Skin of body (tissue), 2 donors: ENCODE data around the gene BAIAP2L2. TPM values are rescaled to one million over a fixed set of nuclear protein-coding genes. Genes with fewer than 3 reads are reported as not detected.

Source experiments
- DNase-seq: peaks from one replicate; lab custom pipeline; 2025; lab: John Stamatoyannopoulos, UW
- total RNA-seq: library from RNA; depleted of rRNA; stranded (reverse); fragments of >200 nt; gene quantifications from one replicate; pipeline ENCODE4 v1.2.3, GENCODE V29; 2014

BAIAP2L2 gene
- total RNA-seq, 1 donor from 2014 or later = 0.59 TPM

DNA sequence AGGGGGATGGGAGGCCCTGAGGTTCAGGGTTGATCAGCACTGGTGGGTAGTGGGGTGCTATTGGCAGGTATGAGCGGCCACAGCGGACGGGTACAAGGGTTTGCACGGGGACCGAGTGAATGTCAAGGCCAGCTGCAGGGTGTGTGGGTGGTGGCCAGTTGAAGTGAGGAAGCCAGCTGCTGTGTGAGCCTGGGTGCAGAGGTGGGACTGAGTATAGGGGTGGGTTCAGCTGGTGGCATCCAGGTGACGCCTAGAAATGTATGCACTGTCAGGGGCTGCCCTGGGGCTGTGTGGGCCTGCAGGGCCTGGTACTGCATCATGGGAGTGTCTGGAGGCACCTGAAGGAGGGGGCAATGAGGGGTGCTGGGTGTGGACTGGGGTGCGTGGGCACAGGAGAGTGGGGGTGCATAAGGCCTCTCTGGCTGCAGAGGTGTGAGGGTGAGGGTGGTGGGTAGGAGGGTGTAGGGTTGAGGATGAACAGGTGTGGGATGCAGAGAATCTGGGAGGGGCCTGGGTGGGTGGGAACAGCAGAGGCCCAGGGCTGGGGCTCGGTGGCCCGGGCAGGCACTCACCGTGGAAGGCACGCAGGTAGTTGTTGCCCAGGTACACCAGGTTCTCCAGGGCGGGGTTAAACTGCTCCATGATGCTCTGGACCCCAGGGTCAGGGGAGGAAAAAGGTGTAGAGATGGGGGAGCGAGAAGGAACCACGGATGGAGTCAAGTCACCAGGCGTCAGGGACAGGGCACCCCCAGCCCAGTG is 1.7 kb downstream of the BAIAP2L2 start:
- DNase-seq = no peak

DNA sequence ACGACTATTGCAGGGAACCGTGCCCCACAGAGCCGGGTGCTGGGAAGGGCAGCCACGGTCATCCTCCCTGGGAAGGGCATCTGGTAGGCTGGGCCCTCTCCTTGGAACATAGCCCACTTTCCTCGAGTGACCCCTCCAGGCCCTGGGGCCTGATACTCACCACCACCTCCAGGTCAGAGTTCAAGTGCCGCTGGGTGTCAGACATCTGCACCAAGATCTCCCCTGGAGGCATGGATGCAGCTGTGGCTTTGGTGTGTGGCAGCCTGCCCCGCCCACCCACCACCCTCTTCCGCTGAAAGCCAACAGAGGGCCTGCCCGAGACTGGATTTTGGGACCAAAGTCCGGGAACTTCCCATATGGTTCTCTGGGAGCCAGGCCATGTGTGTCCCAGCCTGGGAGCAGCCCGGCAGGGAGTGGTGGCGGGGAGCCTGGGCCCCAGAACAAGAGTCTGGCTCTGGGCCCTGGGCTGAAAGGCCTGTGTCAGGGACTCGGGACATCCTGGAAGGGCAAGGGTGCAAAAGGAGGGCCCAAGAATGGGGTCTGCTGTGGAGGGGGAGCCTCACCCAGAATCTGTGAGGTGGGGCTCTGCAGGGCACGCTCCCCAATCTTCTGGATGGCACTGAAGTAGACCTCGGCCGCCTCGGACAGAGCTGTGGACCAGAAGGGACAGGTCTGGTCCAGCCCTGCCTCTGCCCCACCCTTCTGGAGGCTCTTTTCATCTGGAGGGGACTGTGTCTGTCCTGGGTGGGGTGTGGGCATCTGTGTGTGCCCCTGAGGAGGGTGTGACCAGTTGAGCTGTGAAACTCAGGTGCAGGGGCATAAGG is 2.6 kb downstream of the BAIAP2L2 start:
- no peak for DNase-seq

- DNase-seq = no peak
These were observed 3.5 kb downstream of the BAIAP2L2 start for GRCh38 chr22:38106814-38107578.

DNA sequence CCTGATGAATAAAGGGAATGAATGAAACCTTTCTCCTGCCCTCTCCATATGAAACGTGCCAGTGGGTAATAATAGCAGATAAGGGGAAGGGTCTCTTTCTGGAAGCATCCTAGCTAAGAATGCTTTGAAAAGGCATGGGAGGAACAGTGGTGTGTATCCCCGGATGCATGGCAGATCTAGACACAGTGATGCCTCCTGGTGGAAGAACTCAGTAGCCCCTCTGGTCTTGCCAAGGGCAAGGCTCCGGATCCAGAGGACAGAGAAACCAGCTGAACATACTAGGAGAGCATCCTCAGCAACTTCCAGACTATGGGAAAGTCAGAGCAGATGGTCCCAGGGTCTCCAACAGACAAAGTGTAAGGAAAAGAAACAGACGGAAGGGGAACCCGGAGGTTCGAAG is 6.4 kb downstream of the BAIAP2L2 start:
- no peak for DNase-seq

DNA sequence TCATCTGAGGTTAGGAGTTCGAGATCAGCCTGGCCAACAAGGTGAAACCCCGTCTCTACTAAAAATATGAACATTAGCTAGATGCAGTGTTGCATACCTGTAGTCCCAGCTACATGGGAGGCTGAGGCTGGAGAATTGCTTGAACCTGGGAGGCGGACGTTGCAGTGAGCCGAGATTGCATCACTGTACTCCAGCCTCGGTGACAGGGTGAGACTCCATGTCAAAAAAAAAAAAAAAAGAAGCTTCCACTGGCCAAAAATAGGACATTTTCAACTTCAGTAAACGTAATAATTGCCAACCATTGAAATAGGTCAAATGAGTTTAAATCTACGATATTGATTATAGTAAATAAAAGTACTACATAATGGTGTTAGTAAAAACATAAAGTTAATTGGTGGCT is 6.8 kb downstream of the BAIAP2L2 start:
- no peak for DNase-seq

DNA sequence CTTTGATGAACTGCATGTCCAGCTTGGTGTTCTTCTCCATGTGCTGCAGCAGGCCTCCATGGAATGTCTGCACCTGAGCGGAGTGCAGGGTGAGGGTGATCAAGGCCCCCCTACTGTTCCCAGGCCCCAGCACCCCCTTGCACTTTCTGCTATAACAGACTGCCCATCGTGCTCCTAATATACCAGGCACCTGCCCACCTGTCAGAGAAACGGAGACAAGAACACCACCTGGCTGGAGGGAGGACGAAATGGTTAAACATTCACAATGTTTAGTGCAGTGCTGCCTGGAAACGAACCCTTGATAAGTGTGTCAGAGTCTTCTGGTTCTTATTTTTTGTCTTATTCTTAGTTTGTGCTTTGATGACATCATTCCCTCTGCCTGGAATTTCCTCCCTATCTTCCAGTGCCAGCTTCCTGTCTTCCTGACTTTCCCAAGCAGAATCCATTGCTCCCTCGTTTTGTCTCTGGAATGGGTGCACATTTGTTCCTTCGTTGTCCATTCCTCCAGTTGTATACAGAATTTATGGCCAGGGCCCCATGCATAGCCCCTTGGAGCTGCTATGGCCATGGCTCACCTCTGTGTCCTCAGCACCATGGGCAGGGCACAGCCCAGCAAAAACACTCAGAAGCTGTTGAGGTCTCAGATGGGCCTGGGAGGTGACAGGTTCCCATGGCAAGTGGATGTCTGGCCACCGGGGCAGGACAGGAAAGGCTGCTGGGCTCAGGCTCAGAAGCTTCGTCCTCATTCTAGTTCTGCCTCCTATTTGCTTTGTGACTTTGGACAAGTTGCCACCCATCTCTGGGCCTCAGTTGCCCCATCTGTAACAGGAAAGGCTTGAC is 11.9 kb downstream of the BAIAP2L2 start:
- peak; percentile 56 for DNase-seq

DNA sequence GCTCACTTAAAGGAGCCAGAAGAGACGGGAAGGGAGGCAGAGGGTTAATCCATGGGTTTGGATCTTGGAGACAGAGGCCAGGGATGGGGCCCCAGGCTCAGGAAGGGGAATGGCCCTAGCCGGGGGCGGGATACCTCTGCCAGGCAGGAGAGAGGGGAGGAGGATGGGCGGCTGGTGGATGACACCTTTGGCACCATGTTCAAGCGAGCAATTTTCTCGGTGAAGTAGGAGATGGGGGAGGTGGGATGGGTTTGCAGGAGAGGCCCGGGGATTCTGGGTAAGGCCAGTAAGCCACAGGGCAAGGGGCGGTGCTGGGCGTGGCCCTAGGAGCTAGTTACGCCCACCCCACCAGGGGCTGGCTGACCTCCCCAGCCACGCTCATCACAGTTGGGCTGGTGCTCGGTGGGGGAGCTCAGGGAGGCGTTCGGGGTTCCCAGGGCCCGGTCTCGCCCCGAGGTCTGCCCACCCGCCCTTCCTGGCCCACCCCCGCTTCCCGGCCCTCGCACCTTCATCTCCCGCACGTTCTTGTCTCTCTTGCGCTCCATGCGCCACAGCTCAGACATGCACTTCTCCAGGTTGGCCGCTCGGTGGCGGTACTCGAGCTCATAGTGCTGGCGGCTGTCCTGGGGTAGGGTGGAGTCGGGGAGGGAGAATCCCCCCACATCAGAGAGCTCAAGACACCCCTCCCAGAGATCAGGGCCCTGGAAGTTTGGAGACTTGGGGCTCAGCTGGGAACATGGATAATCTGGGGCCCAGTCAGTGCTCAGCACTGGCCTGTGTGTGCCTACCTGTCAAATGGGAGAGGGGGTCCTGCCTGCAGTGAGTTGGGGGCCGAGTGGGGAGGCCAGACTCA is 12.7 kb downstream of the BAIAP2L2 start:
- no peak for DNase-seq

DNA sequence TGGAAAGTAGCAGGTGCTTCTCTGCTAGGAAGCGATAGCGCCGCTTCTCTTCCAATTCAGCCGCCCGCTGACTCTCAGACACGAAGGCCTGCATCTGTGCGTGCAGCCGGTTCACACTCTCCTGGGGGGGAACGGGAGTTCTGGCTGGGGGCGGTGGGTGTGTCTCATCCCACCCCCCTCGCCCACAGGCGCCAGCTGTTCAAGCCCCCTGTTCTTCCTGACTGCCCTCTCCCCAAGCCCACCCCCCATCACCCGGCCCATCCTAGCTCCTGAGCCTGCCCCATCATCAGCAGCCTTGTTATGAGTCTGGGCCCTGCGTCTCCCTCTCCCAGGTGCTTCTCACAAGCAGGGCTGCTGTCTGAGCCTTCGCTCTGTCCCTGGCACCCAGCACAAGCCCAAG is 13.4 kb downstream of the BAIAP2L2 start:
- DNase-seq = no peak

DNA sequence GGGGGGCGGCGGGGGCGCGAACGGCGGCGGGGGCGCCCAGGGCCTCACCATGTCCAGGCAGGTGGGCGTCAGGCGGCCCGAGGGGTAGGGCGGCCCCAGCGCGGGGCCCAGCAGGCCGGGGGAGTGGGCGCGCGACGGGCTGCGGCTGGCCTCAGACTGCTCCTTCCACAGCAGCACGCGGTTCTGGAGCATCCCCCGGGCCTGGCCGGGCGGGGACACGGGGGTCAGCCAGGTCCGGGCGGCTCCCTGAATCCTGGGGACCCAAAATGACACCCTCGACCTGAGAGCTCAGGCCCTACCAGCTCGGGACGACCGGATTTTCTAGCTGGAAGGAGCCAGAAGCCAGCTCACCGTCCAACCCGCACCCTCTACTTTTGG is 21.0 kb downstream of the BAIAP2L2 start:
- DNase-seq = no peak

GRCh38 chr22:38088629-38089473 is 21.6 kb downstream of the BAIAP2L2 start:
- DNase-seq = no peak

DNA sequence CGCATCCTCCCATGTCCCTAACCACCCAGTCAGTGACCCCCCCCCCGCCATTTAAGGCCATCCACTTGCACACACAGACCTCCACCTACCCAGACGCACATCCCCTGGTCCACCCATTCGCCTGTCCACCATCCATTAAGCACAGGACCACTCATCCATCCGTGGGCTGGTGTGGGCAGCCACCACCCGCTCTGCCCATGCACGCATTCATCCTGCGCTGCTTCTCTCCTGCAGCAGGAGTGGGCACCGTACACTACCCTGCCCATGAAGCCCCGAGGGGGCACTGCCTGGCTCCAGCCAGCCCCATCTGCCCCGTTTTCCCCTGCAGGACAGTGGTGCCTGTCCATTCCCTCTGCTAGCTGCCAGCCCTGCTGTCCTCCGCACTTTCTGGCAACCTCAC is 22.6 kb downstream of the BAIAP2L2 start:
- no peak for DNase-seq

GRCh38 chr22:38086942-38087341 is 23.5 kb downstream of the BAIAP2L2 start:
- no peak for DNase-seq

GRCh38 chr22:38086001-38086845 is 24.3 kb downstream of the BAIAP2L2 start:
- no peak for DNase-seq

GRCh38 chr22:38085501-38085900 is 25.0 kb downstream of the BAIAP2L2 start:
- DNase-seq = no peak

DNA sequence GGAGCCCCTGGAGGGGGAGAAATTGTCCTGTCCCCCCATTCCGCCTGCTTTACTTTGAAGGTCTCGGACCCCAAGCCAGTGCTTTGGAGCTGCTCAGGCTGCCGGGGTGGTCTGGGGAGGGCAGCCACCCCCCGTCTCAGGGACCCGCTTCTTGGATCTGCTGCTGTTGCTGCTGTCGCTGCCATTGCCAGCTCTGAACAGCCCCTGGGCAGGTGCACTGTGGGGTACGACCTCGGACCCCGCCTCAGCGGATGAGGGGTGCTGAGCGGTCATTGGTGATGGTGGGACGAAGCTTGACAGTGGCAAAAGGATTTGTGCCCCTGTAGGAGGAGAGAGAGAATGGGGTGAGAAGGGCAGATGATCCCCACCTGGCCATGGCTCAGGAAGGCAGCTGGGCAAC is 25.4 kb downstream of the BAIAP2L2 start:
- no peak for DNase-seq

GRCh38 chr22:38083931-38084631 is 26.4 kb downstream of the BAIAP2L2 start, which contains the start of gene SLC16A8:
Gene SLC16A8 (minus strand): TSS chr22:38084184. CDS start chr22:38082873, 1,311 bp downstream.
- DNase-seq = no peak

DNA sequence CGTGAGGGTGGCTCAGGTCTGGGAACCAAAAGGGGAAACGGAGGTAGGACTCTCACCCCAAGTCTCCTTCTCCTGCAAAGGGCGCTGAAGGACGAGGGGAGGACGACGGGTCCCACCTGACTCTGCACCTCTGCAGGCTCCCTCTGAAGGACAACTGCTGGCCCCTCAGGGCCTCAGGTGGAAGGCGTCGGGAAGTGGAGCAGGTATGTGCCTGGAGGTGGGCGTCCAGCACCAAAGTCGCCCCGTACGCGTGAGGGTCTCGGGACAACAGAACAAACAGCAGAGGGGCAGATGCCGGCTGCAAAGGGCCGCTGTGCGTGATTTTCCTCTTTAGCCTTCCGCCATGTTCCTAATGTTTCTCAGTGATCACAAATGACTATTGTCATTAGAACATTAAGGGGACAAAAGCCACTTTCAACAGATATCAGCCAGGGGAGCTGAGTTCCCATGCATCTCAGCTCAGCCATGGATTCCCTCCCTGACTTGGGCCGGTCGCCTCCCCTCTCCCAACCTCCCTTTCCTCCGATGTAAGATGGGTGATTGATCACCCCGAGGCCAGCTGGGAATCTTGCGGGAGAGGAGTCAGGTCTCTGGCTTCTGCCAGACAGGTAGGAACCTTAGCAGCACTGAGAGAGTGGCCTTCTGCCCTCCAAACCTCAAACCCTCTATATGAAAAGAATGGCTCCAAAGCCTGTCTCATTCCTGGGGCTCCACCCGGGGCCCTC is 27.3 kb downstream of the BAIAP2L2 start:
- DNase-seq = no peak
